ENCODE results near the gene SLC4A2.

Gene SLC4A2

DNA sequence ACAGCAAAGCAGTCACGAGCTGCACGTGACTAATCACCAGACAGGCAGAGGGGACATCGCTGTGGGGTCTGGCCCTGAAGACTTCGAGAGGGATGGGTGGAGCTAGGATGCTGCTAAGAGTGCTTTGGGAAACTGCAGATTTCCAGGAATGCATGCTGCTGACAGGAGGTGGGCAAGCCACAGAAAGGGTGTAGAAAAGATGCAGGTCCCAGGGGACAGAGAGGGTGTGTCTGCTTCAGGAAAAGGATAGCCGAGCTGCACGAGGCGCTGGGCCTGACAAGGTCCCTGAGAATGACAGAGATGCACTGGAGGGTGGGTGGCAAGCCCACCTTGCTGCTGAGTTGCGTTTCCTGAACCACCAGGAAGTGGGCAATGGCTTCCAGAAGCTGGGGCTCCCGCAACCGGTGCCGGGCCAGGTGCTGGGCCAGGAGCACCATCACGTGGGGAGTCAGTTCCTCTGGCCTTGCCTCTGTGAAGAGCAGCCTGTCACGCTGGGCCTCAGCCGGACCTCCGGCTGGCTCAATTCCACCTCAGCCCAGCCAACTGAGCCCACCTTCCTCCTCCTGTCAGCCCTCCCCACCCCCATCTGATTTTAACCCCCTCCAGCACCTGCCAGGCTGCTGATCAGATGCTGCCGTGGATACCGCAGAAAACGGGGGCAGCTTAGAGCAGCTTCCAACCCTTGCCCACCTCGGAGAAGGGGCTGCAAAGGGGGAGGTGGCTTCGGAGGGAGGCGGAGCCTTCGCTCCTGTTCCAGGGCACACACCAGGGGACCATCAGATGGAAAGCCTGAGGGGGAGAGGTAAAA, 19.0 kb downstream of the SLC4A2 start:
- no peak for DNase-seq (ENCODE audit: low read depth in 1 of 2, low spot score in 1 of 2)

DNA sequence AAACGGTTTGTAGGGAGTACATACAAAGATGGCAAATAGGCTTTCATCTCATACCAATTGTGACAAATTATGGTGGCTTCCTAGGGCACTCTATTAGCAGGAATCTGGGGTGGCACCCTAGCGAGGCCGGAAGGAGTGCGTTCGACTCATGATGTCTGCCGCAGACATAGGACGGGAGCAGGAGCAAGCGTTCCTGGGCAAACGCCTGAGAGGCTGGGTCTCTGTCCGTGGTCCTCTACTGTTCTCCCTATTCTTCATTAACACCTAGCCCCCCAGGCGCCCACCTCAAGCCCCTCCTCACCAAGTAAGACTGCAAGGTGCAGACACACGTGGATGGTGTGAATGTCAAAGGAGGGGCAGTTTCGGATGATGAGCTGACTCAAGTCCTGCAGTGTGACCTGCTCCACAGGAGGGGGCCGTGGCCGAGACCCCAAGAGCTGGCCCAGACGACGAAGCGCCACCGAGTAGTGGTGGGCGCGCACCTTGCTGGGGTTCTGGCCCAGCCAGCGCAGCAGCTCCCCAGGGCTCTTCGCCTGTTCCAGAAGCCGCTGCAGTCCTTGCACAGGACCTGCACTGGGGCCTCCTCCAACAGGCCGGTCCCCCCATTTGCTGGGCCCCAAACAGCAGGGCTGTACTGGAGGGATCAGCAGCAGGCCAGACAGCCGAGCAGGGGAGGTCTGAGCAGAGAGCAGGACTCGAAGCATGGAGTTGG, 20.0 kb downstream of the SLC4A2 start:
- no peak for DNase-seq (ENCODE audit: low read depth in 1 of 2, low spot score in 1 of 2)

DNA sequence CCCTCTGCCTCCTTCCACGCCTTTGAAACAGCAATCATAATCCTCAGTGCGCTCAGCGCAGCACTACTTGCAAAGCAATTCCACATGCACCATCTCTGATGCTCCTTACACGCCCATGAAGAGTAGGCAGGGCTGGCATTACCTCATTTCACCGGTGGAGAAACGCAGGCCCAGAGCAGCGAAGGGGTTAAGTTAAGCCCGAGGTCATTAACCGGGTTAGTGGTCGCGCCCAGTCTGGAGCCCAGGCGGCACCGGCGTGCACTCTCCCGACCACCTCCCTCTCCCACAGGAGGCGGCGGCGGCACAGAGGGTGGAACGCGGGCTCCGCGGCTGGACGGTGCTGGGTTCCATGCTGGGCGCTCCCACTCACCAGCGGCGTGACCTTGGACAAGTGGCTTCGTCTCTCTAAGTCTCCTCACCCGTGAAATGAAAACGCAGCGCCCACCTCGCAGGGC, 20.7 kb downstream of the SLC4A2 start:
- DNase-seq (ENCODE audit: low read depth in 1 of 2, low spot score in 1 of 2) = no peak

DNA sequence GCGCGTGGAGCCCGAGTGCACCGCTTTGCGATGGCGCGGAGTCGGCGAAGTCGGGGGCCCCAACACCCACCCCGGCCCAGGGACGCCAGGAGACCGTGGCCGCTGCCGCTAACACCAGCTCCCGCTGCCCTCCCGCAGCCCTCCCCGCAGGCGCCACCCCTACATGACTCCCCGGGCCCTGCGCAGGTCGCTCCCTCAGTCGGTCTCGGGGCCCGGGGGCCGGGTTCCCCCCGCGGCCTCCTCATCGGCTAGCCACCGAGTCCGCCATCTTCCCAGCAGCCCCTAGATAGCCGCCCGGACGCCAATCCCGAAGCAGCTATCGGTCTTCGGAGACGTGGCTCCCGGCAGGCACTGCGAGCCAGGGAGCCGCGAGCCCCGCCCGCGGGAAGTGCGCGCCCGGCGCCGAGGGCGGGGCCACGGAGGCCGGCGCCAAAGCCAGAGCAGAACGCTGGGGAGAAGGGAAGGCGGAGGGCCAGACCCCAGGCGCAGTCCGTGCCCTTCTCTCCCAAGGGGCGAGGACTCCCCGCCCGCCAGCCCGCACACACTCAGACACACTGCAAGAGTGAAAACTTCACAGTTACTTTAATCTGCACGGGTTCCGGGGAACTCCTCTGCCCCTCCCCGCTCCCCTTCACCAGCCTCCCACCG, 21.3 kb downstream of the SLC4A2 start, which contains the start of gene FASTK:
FASTK (minus strand) TSS at position 288 of the 648 bp plus-strand sequence; CDS start at position 245, 43 bp downstream.
- DNase-seq (ENCODE audit: low read depth in 1 of 2, low spot score in 1 of 2) = peak; percentile 63 to 83

DNA sequence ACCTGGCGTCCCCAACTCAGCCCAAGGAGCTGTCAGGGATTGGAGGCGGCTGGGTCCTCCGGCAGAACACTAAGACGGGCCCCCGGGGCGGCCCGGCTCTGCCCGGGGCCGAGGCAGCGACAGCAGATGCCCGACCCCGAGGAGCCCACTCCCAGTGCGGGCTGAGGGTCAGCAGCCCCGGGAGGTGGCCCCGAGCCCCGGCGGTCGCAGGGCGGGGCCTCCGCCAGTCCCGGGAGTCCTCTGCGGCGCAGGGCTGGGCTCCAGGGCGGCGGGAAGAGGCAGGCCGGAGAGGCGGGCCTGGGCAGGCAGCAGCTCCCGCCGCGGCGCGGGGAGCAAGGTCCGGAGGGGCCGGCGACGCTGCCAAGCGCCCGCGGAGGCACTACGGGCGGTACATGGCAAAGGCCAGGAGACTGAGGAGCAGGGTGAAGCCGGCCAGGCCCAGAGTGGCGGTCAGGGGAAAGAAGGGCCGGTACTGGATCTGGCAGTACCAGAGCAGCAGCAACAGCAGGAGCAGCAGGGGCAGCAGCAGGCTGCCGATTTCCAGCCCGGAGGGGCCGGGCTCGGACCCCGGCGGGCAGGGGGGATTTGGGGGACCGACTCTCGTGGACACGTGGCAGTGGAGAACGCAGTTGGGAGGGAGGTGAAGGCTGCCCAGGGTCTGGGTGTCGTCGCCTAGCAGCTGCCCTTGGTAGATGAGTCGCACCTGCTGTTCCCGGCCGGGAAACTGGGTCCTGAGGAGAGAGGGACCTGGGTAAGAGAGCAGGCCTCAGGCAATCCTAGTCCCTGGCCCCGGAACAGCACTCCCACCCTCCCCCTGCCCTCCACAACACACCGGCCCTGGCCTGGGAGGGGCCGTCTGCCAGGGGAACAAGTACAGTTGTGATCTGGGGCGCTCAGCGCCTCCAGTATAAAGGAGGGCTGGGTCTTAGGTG, 22.0 kb downstream of the SLC4A2 start:
- DNase-seq (ENCODE audit: low read depth in 1 of 2, low spot score in 1 of 2) = no peak

DNA sequence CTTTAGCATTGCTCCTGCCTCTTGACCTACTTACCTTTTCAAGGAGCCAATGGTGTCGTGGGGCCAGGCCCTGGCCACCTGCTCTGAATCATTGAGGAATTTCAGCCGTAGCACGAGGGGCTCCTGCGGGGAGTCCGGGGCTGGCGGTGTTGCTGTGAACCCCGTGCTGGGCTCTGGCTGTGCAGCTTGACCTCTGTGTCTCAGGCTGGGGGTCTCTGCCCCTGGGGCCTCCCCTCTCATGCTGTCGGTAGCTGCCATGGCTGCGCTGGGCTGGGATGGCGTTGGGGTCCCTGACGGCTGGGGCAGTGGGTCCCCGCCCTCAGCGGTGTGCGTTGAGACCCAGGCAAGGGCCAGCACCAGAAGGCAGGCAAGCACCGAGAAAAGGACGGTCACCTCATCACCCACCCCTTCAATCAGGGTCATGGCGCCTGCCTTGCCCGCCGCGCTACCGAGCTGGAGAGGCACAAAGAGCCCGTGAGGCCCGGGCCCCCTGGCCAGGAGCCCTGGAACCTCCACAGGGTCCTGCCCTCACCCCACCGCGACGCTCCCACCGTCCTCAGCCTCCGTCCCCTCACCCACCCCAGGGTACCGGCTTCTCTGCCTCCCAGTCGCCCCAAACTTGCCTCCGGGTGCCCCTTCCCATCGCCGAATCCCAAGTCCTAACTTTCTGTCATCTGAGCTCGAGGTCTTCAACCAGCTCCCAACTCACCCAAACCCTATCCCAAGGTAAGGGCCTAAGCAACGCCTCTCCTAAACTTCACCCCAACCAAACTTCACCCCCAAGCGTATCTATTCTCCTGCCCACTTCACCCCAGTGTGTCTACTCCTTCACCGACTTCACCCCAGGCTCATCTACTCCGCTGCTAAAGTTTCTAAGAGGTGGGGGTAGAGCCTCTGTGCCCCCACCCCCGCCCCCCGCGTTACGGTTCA, 23.0 kb downstream of the SLC4A2 start:
- no peak for DNase-seq (ENCODE audit: low read depth in 1 of 2, low spot score in 1 of 2)

DNA sequence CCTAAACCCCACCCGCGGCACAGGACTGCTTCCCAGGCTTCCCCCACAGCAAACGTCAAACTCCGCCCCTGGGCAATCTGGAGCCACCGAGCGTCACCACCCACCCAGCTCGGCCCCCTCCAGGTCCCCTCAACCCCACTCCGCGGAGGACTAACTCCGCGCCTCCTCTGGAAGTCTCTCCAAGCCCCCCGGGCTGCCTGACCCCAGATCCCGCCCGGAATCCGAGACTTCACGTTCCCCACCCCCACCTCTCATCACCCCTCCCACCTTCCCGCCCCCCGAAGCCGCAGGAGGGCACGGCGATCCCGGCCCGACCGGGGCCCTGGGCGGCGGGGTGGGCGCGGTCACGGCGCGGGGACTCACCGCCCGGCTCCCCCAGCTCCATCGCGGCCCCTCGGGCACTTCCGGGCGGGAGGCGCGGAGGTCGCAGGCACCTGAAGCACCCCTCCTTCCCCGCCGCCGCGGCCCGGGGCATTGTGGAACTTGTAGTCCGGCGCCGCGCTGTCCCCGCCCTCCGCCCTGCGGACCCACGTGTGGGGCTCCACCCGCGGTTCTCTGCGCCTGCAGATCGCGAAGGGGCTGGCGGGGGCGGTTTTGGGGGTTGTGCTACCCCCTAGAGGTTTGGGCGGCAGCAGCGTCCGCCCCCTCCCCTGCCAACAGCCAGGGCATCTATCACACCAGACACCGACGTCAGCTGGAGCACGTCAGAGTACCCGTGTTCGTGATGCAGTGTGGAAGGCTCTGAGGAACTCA, 23.9 kb downstream of the SLC4A2 start, which contains the start of gene TMUB1:
TMUB1 (minus strand) TSS at position 423 of the 753 bp plus-strand sequence. CDS start 930 bp downstream, outside the sequence.
- peak; percentile 62 to 79 for DNase-seq (ENCODE audit: low read depth in 1 of 2, low spot score in 1 of 2)

DNA sequence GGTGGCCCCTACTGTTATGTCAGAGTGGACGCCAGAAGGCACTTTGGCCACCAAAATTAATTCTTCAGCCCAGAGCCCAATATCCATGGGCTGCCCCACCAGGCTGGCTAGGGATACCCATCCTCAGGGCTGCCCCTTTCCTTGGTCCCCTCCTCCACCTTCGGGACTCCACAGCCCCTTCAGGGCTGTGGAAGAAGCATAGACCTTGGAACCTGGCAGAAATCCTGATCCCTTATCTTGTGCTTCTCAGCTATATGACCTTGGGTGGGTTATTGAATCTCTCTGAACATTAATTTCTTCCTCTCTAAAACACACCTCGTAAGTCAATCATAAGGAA, 24.4 kb downstream of the SLC4A2 start:
- no peak for DNase-seq (ENCODE audit: low read depth in 1 of 2, low spot score in 1 of 2)

DNA sequence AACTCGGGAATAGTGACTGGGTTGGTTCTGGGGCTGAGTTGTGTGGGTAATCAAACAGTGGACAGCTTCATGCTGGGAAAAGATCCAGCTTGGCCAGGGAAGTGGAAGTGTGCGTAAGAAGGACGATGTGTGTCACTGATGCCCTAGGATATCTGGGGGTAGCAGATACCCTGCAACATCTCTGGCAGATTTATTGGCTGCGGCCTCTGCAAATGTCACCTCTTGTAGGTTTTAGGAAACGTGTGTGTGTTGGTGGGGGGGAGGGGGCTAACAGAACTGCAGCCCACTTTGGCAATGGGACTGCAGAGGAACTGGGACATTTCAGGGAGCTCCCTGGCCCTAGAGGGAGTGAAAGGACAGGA, 25.9 kb downstream of the SLC4A2 start:
- no peak for DNase-seq (ENCODE audit: low read depth in 1 of 2, low spot score in 1 of 2)

DNA sequence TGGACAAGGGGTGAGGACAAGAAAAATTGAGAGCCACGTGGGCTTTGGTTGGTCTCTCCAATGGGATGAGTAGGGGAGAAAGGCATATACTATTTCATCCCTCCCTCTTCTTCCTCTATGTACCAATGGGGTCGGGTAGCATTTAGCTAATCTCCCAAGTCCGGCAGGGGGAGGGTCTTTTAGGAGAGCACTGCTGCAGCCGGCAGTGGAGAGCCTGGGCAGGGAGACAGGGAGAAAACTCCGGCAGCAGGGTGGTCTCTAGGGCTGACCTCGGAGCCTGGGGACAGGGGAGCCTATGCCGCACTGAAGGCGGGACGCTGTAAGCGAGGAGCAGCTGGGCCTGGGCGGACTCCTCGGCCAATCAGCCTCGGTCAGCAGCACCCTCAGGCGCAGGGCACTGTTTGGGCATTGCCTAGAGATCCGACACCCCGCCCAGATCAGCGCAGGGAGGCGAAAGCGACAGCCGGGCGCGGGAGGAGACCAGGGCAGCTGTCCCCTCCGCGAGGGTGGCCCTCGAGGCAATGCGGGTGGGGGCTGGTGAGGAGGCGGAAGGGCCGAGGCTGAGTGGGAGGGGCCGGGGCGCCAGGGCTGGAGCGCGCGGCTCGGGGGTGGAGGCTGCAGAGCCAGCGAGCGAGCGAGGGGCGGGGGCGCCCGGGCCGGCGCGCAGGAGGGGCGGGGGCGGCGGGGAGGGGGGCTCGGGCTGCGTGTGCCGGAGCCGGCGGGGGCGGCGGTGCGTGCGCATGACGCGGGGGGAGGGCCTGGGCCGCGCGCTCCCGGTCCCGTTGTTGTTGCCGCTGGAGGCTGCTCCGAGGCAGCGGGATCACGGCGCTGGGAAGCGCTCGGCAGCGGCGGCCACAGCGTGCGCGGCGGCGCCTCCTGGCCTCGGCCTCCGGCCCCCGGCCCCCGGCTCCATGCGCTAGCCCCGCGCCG, 26.6 kb downstream of the SLC4A2 start, which contains the start of gene AGAP3:
AGAP3 (plus strand) TSS at position 785 of the 930 bp plus-strand sequence. CDS start 267 bp downstream, outside the sequence.
- peak in 1 of 2 donors; percentile 57 for DNase-seq (ENCODE audit: low read depth in 1 of 2, low spot score in 1 of 2)

DNA sequence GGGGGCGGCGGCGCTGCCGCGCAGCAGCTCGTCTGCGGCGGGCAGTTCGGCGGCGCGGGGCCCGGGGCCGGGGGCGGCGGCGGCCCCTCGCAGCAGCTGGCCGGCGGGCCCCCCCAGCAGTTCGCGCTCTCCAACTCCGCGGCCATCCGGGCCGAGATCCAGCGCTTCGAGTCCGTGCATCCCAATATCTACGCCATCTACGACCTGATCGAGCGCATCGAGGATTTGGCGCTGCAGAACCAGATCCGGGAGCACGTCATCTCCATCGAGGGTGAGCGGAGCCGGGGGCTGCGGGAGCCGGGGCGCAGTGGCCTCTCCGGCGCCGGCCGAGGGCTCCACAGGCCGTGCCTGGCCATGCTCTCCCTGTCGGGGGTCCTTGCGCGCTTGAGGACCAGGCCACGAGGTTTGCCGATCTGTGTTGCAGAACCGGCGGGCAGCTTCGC, 27.4 kb downstream of the SLC4A2 start:
- no peak for DNase-seq (ENCODE audit: low read depth in 1 of 2, low spot score in 1 of 2)

DNA sequence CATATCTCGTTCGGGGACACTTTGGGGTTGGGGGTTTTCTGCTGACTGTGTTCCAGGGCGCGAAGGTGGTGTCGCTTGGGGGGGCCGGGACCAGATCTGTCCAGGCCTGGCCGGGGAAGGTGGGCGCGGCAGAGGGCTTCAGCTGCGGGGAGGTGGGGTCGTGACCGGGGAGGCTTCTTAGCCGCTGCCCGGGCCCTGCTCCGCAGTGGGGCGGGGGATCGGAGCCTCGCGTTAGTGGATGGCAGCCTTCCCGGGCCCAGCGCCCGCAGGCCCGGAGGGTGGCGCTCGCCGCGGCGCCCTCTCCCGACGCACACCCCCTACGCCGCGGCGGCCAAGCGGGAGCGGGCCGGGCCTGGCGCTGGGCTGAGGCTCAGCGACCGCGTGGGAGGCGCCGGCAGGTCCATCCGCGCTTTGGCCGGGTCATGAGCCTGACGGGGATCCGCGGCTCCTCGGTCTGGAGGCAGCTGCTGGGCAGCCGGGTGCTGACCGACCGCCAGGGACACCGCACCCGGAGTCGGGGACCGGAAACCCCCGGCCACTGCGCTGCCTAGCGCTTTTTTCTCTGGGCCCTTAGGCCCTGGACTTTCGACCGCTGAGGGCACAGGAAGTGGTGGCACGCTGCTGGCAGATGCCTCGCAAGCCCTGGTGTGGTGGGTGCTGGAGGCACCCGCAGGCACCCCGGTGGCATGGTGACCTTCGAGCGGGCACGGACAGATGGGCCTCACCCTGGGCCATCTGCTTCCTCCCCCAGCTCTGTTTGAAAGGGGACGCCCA, 28.0 kb downstream of the SLC4A2 start:
- peak in 1 of 2 donors; percentile 22 for DNase-seq (ENCODE audit: low read depth in 1 of 2, low spot score in 1 of 2)

DNA sequence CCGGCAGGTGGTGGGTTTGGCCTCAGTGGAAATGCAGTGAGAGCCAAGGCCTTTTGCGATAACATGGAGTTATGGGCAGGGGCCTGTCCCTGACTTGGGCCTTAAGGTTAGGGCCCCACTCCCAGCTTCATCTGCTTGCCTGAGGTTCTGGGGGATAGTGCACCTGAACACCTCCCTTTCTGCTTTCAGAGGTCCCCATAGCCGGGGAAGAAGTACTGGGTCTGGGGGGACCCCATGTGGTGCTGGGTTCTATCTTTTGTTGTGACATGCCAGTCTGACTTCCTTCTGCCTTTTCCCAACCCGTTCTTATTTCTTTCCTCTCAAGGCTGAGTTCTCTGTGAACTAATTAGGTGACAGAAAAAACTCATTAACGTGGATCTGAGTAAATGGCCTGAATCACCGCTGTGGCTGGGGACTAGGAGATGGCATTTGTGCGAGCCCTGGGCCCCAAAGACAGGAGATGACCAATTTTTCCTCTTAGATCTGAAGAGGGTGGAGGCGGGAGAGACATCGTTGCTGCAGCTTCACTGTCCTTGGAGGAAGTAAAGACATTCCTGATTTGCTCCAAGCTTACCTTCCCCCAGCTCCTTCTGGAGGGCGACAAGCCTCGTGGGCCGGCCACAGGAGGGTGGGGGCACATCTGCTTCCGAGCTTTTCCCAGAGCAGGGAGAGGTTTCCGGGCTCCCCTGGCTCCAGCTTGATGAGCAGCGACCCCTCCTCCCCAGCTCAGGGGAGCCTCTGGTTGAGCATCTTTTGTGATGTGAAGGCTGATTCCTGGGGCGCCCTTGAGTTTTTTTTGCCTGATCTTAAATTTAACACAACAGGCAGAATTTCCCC, 28.8 kb downstream of the SLC4A2 start:
- no peak for DNase-seq (ENCODE audit: low read depth in 1 of 2, low spot score in 1 of 2)

DNA sequence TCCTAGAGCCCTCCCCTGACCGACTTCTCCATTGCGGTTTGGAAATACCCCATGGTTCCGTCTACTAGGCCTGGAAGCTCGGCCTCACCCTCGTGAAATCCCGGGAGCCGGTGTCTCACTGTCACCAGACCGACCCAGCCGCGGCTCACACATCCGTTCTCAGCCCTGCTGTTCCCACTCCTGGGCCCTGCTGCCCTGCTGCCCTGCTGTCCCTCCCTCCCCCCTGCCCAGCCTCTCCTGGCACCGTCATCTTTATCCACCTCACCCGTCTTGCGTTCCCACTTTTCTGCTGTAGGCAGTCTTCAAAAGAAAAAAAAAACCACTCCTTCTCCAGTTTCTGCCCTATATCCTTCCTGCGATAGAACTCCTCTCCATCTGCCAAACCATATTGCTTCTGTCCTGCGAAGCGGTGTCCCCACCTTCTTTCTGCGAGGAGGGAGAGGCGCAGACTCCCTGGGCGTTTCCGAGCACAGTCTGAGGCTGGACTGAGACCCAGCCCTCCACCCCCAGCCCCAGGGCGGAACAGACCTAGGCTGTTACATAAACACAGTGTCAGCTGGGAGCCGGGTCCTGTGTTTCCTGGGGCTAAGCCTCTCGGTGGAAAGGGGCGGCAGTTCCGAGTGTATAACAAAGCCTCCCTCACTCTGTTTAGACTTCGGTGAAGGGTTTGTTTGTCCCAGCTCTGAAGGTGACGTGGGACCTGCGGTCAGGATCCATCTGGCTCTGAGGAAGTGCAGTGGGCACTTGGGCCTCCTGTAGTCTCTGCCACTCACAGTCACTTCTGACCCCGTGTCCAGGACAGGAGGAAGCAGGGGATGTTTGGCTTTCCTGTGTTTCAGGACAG, 29.7 kb downstream of the SLC4A2 start:
- DNase-seq (ENCODE audit: low read depth in 1 of 2, low spot score in 1 of 2) = no peak

Measured in activated T-helper 1 cell treated with anti-CD3 and anti-CD28 coated beads, Interleukin-2, amount 50 U/mL, for 16 hours (primary cell).